ENCODE measurements around the gene CHCT1.
"Not testable (repeated sequence)": the region's sequence is repeated elsewhere in the genome, so short reads cannot be mapped to it uniquely, and the experiment has no call there.

The CHCT1 gene

GRCh38 chr17:60398227-60398959 is 23.9 kb upstream of the CHCT1 start:
- no peak for DNase-seq (ENCODE audit: low read depth)

- no peak for DNase-seq (ENCODE audit: low read depth)
Measured at GRCh38 chr17:60401819-60402218, 20.5 kb upstream of the CHCT1 start.

GRCh38 chr17:60403523-60403810 is 18.8 kb upstream of the CHCT1 start:
- DNase-seq (ENCODE audit: low read depth): no peak

- no peak for DNase-seq (ENCODE audit: low read depth)
Measured at GRCh38 chr17:60403962-60404361, 18.3 kb upstream of the CHCT1 start.

GRCh38 chr17:60406887-60407286 is 15.4 kb upstream of the CHCT1 start:
- no peak for DNase-seq (ENCODE audit: low read depth)

- DNase-seq (ENCODE audit: low read depth): no peak
Measured at GRCh38 chr17:60410001-60410400, 12.3 kb upstream of the CHCT1 start.

- no peak for DNase-seq (ENCODE audit: low read depth)
Measured at GRCh38 chr17:60412701-60413100, 9.6 kb upstream of the CHCT1 start.

GRCh38 chr17:60415146-60415545 is 7.1 kb upstream of the CHCT1 start:
- DNase-seq (ENCODE audit: low read depth): no peak

GRCh38 chr17:60416368-60416925 is 5.8 kb upstream of the CHCT1 start:
- DNase-seq (ENCODE audit: low read depth): no peak

GRCh38 chr17:60419003-60419402 is 3.3 kb upstream of the CHCT1 start:
- DNase-seq (ENCODE audit: low read depth): not testable (repeated sequence)

GRCh38 chr17:60419875-60420274 is 2.4 kb upstream of the CHCT1 start:
- DNase-seq (ENCODE audit: low read depth): not testable (repeated sequence)

GRCh38 chr17:60421273-60422161 is 772 bp upstream of the CHCT1 start:
- peak; percentile 48 for DNase-seq (ENCODE audit: low read depth)

GRCh38 chr17:60423865-60424264 is 1.6 kb downstream of the CHCT1 start:
- DNase-seq (ENCODE audit: low read depth): no peak

- DNase-seq (ENCODE audit: low read depth): no peak
Measured at GRCh38 chr17:60425626-60426025, 3.3 kb downstream of the CHCT1 start.

GRCh38 chr17:60426596-60426995 is 4.3 kb downstream of the CHCT1 start:
- no peak for DNase-seq (ENCODE audit: low read depth)

- DNase-seq (ENCODE audit: low read depth): not testable (repeated sequence)
Measured at GRCh38 chr17:60428491-60428890, 6.2 kb downstream of the CHCT1 start.

GRCh38 chr17:60430561-60430960 is 8.3 kb downstream of the CHCT1 start:
- DNase-seq (ENCODE audit: low read depth): not testable (repeated sequence)

GRCh38 chr17:60433021-60433997 is 11.0 kb downstream of the CHCT1 start:
- not testable (repeated sequence) for DNase-seq (ENCODE audit: low read depth)

GRCh38 chr17:60435244-60436167 is 13.2 kb downstream of the CHCT1 start:
- DNase-seq (ENCODE audit: low read depth): peak; percentile 42

GRCh38 chr17:60436676-60437075 is 14.4 kb downstream of the CHCT1 start:
- no peak for DNase-seq (ENCODE audit: low read depth)

- no peak for DNase-seq (ENCODE audit: low read depth)
Measured at GRCh38 chr17:60439501-60439900, 17.2 kb downstream of the CHCT1 start.

Measured in T follicular helper cell (primary cell).